ENCODE measurements around the gene KLHL36.

KLHL36 gene

GRCh38 chr16:84699712-84700445 is 51.6 kb downstream of the KLHL36 start, which contains the start of gene USP10:
USP10 (plus strand) TSS chr16:84700000; CDS start chr16:84700091, 91 bp downstream.
- DNase-seq = peak; percentile 84 to 85

- peak; percentile 26 to 43 for DNase-seq
Measured at GRCh38 chr16:84700446-84701300, 52.4 kb downstream of the KLHL36 start.

- DNase-seq = no peak
Measured at GRCh38 chr16:84703681-84704080, 55.4 kb downstream of the KLHL36 start.

- DNase-seq = no peak
Measured at GRCh38 chr16:84704253-84704652, 55.9 kb downstream of the KLHL36 start.

- DNase-seq = no peak
Measured at GRCh38 chr16:84706856-84707255, 58.5 kb downstream of the KLHL36 start.

GRCh38 chr16:84709609-84710008 is 61.3 kb downstream of the KLHL36 start:
- DNase-seq = no peak

GRCh38 chr16:84710686-84711085 is 62.4 kb downstream of the KLHL36 start:
- no peak for DNase-seq

Measured in stimulated activated CD4-positive, alpha-beta T cell treated with anti-CD3 and anti-CD28 coated beads, Interleukin-2, amount 100 ng/mL, for 24 hours (primary cell).